Mammary epithelial cell (primary cell): ENCODE data around the gene RGS9BP.

ENCODE experiments used
- EZH2 ChIP-seq: IDR thresholded peaks from 2 replicates; pipeline ENCODE4 v1.6.1; 2012; ENCODE audit warnings: low read length, inconsistent platforms, borderline replicate concordance
- TF ChIP-seq, protein P1 (sequence below), 2 donors: IDR thresholded peaks in 1 of 2; conservative IDR thresholded peaks in 1 of 2; 2 replicates each; pipeline ENCODE4 v1.5.1; 2011 to 2012; ENCODE audit warnings: inconsistent platforms in 2 of 2, low read length in 2 of 2, mild to moderate bottlenecking in 2 of 2, control low read depth in 1 of 2, low read depth in 1 of 2; ENCODE audit not compliant: insufficient read depth in 1 of 2; ENCODE audit errors: extremely low read depth in 1 of 2

DNA sequence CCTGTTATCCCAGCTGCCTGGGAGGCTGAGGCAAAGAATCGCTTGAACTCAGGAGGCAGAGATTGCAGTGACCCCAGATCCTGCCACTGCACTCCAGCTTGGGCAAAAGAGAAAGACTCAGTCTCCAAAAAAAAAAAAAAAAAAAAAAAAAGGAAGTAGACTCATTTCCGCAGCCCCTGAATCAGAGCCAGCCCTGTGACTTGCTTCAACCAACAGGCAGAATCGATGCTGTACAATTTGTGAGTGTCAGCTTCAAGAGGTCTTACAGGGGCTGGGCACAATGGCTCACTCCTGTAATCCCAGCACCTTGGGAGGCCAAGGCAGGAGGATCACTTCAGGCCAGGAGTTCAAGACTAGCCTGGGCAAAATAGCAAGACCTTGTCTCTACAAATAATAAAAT, 13.5 kb upstream of the RGS9BP start:
- TF ChIP-seq, protein P1, sequence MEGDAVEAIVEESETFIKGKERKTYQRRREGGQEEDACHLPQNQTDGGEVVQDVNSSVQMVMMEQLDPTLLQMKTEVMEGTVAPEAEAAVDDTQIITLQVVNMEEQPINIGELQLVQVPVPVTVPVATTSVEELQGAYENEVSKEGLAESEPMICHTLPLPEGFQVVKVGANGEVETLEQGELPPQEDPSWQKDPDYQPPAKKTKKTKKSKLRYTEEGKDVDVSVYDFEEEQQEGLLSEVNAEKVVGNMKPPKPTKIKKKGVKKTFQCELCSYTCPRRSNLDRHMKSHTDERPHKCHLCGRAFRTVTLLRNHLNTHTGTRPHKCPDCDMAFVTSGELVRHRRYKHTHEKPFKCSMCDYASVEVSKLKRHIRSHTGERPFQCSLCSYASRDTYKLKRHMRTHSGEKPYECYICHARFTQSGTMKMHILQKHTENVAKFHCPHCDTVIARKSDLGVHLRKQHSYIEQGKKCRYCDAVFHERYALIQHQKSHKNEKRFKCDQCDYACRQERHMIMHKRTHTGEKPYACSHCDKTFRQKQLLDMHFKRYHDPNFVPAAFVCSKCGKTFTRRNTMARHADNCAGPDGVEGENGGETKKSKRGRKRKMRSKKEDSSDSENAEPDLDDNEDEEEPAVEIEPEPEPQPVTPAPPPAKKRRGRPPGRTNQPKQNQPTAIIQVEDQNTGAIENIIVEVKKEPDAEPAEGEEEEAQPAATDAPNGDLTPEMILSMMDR (conservative IDR thresholded peaks at IDR 0.05 in 1 of 2, IDR thresholded peaks at IDR 0.05 in 1 of 2; ENCODE audit: extremely low read depth in 1 of 2, insufficient read depth in 1 of 2, low read depth in 1 of 2, low read length in 2 of 2), result no peak
- TF ChIP-seq EZH2, result no peak
